HepG2 (cell line): ENCODE measurements around the gene IQCE. TPM values are rescaled to one million over a fixed set of nuclear protein-coding genes. Genes with fewer than 3 reads are reported as not detected.

Experiments
- ATAC-seq: fragments of 200-7000 bp; cut with Tn5 transposase; 3 replicates; pipeline ENCODE4 v1.9.1; 2020; ENCODE audit warnings: mild to moderate bottlenecking, moderate library complexity
- BruUV-seq: library from RNA; stranded (reverse); fragments of 400-500 nt; replicated peaks from 2 replicates; lab custom pipeline; 2021; lab: Mats Ljungman, UMichigan
- CTCF ChIA-PET: fragments of 300-600 bp; formaldehyde crosslinking; extraction: SDS; loops from one replicate; lab custom pipeline; 2021; ENCODE audit warnings: low total read pairs, inconsistent platforms, low intra/inter-chr PET ratio; lab: Yijun Ruan, JAX
- POLR2A ChIA-PET: fragments of 350-600 bp; sonication (Branson Sonifier 250); formaldehyde crosslinking; loops from one replicate; lab custom pipeline; 2020; ENCODE audit warnings: antibody characterized with exemption, inconsistent platforms; lab: Yijun Ruan, JAX
- DNase-seq: peaks from one replicate; pipeline ENCODE4 v3.0.0-alpha.2; 2015; ENCODE audit warnings: low spot score
- FAIRE-seq: peaks from 3 replicates; lab custom pipeline; 2011; peaks lifted over from hg19 to GRCh38; lab: Jason Lieb, UNC
- H2AFZ ChIP-seq: one replicate; pipeline ENCODE4 v1.6.1; 2011; ENCODE audit warnings: low read length, inconsistent platforms
- H3K27ac ChIP-seq: fragments of 300-600 bp; 3 replicates; pipeline ENCODE4 v1.8.0; 2011; ENCODE audit warnings: mixed run types, mild to moderate bottlenecking, mixed read lengths, low read length, inconsistent platforms; ENCODE audit not compliant: insufficient read depth; ENCODE audit errors: extremely low read length
- H3K27me3 ChIP-seq, 2 experiments: fragments of 200-600 bp in 1 of 2; 2 replicates in 1 of 2; 3 replicates in 1 of 2; pipeline versions ENCODE4 v1.6.0 to v1.8.0; 2011; ENCODE audit warnings: low read length in 2 of 2, mild to moderate bottlenecking in 2 of 2, moderate library complexity in 2 of 2, inconsistent platforms in 1 of 2; ENCODE audit not compliant: insufficient read depth in 2 of 2, control insufficient read depth in 1 of 2
- H3K36me3 ChIP-seq, 2 experiments: fragments of 200-600 bp in 1 of 2; replicated peaks in 1 of 2; 2 replicates in 1 of 2; 3 replicates in 1 of 2; pipeline versions ENCODE4 v1.5.1 to v1.8.0; 2011; ENCODE audit warnings: low read length in 2 of 2, inconsistent platforms in 1 of 2; ENCODE audit not compliant: insufficient read depth in 2 of 2, control insufficient read depth in 1 of 2
- H3K4me1 ChIP-seq: 2 replicates; pipeline ENCODE4 v1.5.1; 2012; ENCODE audit warnings: low read length, inconsistent platforms; ENCODE audit not compliant: insufficient read depth
- H3K4me2 ChIP-seq: 2 replicates; pipeline ENCODE4 v1.6.0; 2011; ENCODE audit warnings: low read depth, low read length, inconsistent platforms
- H3K4me3 ChIP-seq, 3 experiments: fragments of 200-600 bp in 1 of 3; sonication (generic), shearing (Covaris generic) in 1 of 3; replicated peaks in 1 of 3; 2 replicates each; pipeline ENCODE4 v1.5.1; 2011 to 2016; ENCODE audit warnings: low read length in 3 of 3, inconsistent platforms in 2 of 3, low read depth in 2 of 3, mild to moderate bottlenecking in 2 of 3, control low read depth in 1 of 3, mixed read lengths in 1 of 3; ENCODE audit not compliant: insufficient read depth in 1 of 3
- H3K79me2 ChIP-seq: one replicate; pipeline ENCODE4 v1.6.1; 2011; ENCODE audit warnings: low read length, inconsistent platforms; ENCODE audit not compliant: insufficient read depth
- H3K9ac ChIP-seq: 2 replicates; pipeline ENCODE4 v1.6.0; 2011; ENCODE audit warnings: mild to moderate bottlenecking, low read depth, low read length, inconsistent platforms; ENCODE audit not compliant: insufficient read depth
- H3K9me3 ChIP-seq: 2 replicates; pipeline ENCODE4 v1.5.1; 2012; ENCODE audit warnings: mild to moderate bottlenecking, low read length
- H4K20me1 ChIP-seq: 2 replicates; pipeline ENCODE4 v1.6.0; 2011; ENCODE audit warnings: inconsistent platforms, mild to moderate bottlenecking, low read length, moderate library complexity; ENCODE audit not compliant: insufficient read depth
- BCL6 ChIP-seq: IDR thresholded peaks from 2 replicates; pipeline ENCODE4 v1.6.1; 2016; ENCODE audit warnings: missing genetic modification reagents, missing compliant biosample characterization
- FOXJ3 ChIP-seq: sonication (generic); formaldehyde crosslinking; IDR thresholded peaks from 2 replicates; pipeline ENCODE4 v1.4.0; 2020; ENCODE audit warnings: missing genetic modification reagents, mild to moderate bottlenecking, borderline replicate concordance
- MIXL1 ChIP-seq: IDR thresholded peaks from 2 replicates; pipeline ENCODE4 v1.6.1; 2016
- PRPF4 ChIP-seq: fragments of 200-400 bp; formaldehyde crosslinking; IDR thresholded peaks from 2 replicates; pipeline ENCODE4 v1.6.1; 2016; ENCODE audit warnings: low read length, low read depth; ENCODE audit not compliant: poor library complexity, severe bottlenecking
- SAFB2 ChIP-seq: sonication (generic); formaldehyde crosslinking; IDR thresholded peaks from 2 replicates; pipeline ENCODE4 v1.5.1; 2020; ENCODE audit warnings: missing genetic modification reagents, low read depth, mild to moderate bottlenecking, borderline replicate concordance
- ZNF3 ChIP-seq: IDR thresholded peaks from 2 replicates; pipeline ENCODE4 v1.7.0; 2017; ENCODE audit warnings: inconsistent platforms
- ZNF501 ChIP-seq: sonication (generic); formaldehyde crosslinking; IDR thresholded peaks from 2 replicates; pipeline ENCODE4 v1.5.1; 2020; ENCODE audit warnings: mild to moderate bottlenecking, moderate library complexity, missing genetic modification reagents
- ZNF567 ChIP-seq: sonication (generic); formaldehyde crosslinking; IDR thresholded peaks from 2 replicates; pipeline ENCODE4 v1.8.1; 2023; ENCODE audit warnings: mild to moderate bottlenecking, missing genetic modification reagents, borderline replicate concordance
- ZSCAN22 ChIP-seq: sonication (generic); formaldehyde crosslinking; IDR thresholded peaks from 2 replicates; pipeline ENCODE4 v1.4.0; 2020; ENCODE audit warnings: mild to moderate bottlenecking, missing genetic modification reagents
- WGBS: methylation state at CpG from one replicate; pipeline ENCODE4 v1.1.6; 2017; ENCODE audit warnings: low lambda C conversion rate; 5-methylcytosine and 5-hydroxymethylcytosine counted together
- in situ Hi-C: cut with HindIII; loops from 2 replicates; pipeline ENCODE4 v1.10.0; 2017; ENCODE audit warnings: low pct_unique_long_range_greater_than_20kb; ENCODE audit not compliant: extremely low pct_ligation_motif_present
- intact Hi-C: fragments of 100-400 bp; cut with micrococcal nuclease; formaldehyde crosslinking; loops from one replicate; pipeline ENCODE4 v1.10.0; 2022; ENCODE audit not compliant: unreplicated experiment
- polyA plus RNA-seq, 8 experiments: library from polyadenylated mRNA; depleted of rRNA in 3 of 8; stranded (reverse) in 7 of 8; unstranded in 1 of 8; fragments of >200 nt; fragmentation: Illumina TruSeq in 4 of 8; extraction: Trizol in 4 of 8; gene quantifications; 2 replicates each; pipeline versions ENCODE4 v1.2.1 to v1.2.3, GENCODE V29; 2011 to 2016; ENCODE audit warnings: low read depth in 4 of 8, missing spikeins in 1 of 8, mixed read lengths in 1 of 8; ENCODE audit not compliant: insufficient read depth in 1 of 8
- total RNA-seq, 5 experiments: library from RNA; depleted of rRNA; stranded (reverse); fragments of >200 nt; fragmentation: Illumina TruSeq; extraction: Trizol; gene quantifications; 2 replicates each; pipeline ENCODE4 v1.2.3, GENCODE V29; 2016; ENCODE audit warnings: low read depth in 1 of 5
- TF ChIP-seq, protein P1 (sequence below): sonication (generic); formaldehyde crosslinking; IDR thresholded peaks from 2 replicates; pipeline ENCODE4 v1.5.0; 2020; ENCODE audit warnings: missing genetic modification reagents

Gene IQCE
- total and polyA plus RNA-seq, 2 of the 13 experiments (the other 11 are each of a cell fraction or from before 2014, with no cell fraction given), result 1.5 to 2.5 TPM

DNA sequence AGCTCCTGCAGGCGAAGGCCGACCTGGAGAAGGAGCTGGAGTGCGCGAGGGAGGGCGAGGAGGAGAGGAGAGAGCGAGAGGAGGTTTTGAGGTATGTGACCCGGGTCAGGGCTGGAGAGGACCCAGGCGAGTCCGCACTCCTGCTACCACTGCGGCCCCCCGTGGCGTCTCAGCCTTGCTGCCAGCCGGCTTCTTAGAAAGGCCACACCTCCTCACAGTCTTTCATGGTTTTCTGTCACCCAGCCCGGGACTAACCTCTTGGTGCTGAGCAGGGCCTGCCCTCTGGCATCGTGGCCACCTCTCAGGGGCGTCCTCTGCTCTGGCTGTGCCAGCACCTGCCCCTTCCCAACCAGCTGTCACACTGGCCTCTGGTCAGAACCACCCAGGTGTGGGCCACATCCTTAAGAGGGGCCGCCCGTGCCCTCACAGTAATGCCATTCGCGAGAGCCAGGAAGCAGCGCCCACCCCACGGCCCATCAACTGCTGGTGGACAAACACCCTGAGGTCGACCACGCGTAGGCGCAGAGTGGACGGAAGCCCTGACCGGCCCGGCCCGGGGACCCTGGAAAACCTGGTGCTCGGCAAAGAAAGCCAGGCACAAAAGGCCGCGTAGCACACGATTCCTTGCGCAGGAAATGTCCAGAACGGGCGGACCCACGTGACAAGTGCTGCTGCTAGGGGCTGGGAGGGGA lies 34.4 kb downstream of the IQCE start:
- no peaks in the 10 kb centered on the region for H3K36me3 ChIP-seq
- TF ChIP-seq BCL6, result no peak
- no peak for TF ChIP-seq ZNF501 (CRISPR knock-in tag)
- TF ChIP-seq ZSCAN22 (CRISPR knock-in tag), result no peak
- no peak for TF ChIP-seq ZNF3
- TF ChIP-seq SAFB2 (CRISPR knock-in tag), result no peak
- TF ChIP-seq, protein P1, sequence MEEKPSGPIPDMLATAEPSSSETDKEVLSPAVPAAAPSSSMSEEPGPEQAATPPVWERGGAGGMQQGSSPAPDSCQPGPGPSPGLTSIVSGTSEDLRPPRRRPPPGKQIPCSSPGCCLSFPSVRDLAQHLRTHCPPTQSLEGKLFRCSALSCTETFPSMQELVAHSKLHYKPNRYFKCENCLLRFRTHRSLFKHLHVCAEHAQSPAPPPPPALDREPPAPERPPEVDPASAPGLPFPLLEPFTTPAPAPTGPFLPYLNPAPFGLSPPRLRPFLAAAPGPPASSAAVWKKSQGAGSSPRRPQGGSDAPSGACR, result no peak
- no peak for TF ChIP-seq FOXJ3 (CRISPR knock-in tag)
- no peak for TF ChIP-seq PRPF4
- no peak for TF ChIP-seq ZNF567 (CRISPR knock-in tag)
- no peak for TF ChIP-seq MIXL1 (CRISPR knock-in tag)
- TF ChIP-seq, all 625 proteins: peak for 0
- FAIRE-seq (no peak), ATAC-seq (no peak; the same call in 2 of the 3 replicates), DNase-seq (no peak)
- POLR2A ChIA-PET, result no interaction called here
- intact Hi-C loops (no loop called here), in situ Hi-C loops (no loop called here)
- H2AFZ ChIP-seq, result no peak overlapping the region
- H3K4me1 ChIP-seq, result no peaks in the 10 kb centered on the region
- no peak overlapping the region for H3K9ac ChIP-seq
- no peaks in the 10 kb centered on the region for H3K27me3 ChIP-seq
- no TSS peak for BruUV-seq
- no peak overlapping the region for H3K4me3 ChIP-seq
- H3K79me2 ChIP-seq, result no peaks in the 10 kb centered on the region
- no peak overlapping the region for H3K27ac ChIP-seq
- H4K20me1 ChIP-seq, result no peaks in the 10 kb centered on the region
- H3K9me3 ChIP-seq, result no peaks in the 10 kb centered on the region
- CTCF ChIA-PET, result no interaction called here
- 95% methylated on average over 34 of the region's 38 CpGs for WGBS
- no peak overlapping the region for H3K4me2 ChIP-seq
